Measurements from ENCODE around the gene CDK2.

Gene CDK2

DNA sequence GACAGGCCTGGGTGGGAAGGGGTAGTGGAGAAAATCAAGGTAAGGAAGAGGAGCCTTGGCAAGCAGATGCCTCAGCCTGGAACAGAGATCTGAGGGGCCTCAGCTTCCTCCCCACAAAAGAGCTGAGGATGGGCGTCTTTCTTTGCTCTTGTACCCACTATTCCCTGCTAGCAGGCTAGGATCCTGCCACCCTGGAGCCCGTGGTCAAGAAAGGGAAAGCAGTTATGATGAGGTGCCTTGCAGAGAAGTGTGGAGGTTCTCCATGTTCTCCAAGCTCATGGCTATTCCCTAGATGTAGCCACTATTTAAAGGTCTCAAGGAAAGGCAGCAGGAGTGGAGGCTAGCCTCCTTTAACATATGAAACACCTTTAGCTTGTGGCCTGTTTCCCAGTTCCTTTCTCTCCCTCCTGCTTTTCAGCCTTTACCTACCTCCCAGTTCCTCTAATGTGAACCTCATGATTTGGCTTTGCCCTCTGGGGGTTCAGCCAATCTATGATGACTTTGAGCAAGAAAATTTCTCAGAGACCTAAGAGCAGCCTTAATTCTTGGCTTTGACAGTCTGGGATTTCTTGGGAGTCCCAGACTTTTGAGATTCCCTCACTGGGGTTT lies 55.4 kb downstream of the CDK2 start:
- Histone ChIP-seq H3K9me3 (ENCODE audit: severe bottlenecking) (no peaks in the 10 kb centered on the region), H3K27ac (ENCODE audit: poor library complexity, severe bottlenecking) (no peak overlapping the region), H3K36me3 (ENCODE audit: low read depth) (peaks cover 3% of the 10 kb centered on the region; the same call in 1 of the 2 replicates), H3K27me3 (ENCODE audit: insufficient read depth, poor library complexity, severe bottlenecking) (no peaks in the 10 kb centered on the region), H3K4me3 (ENCODE audit: severe bottlenecking) (no peak overlapping the region), H3K4me1 (ENCODE audit: insufficient read depth, poor library complexity, severe bottlenecking) (no peaks in the 10 kb centered on the region)
- no peak; the same call in 2 of the 3 replicates for ATAC-seq (ENCODE audit: low read depth)
- DNase-seq (ENCODE audit: low spot score), result no peak
- TF ChIP-seq, protein P1, sequence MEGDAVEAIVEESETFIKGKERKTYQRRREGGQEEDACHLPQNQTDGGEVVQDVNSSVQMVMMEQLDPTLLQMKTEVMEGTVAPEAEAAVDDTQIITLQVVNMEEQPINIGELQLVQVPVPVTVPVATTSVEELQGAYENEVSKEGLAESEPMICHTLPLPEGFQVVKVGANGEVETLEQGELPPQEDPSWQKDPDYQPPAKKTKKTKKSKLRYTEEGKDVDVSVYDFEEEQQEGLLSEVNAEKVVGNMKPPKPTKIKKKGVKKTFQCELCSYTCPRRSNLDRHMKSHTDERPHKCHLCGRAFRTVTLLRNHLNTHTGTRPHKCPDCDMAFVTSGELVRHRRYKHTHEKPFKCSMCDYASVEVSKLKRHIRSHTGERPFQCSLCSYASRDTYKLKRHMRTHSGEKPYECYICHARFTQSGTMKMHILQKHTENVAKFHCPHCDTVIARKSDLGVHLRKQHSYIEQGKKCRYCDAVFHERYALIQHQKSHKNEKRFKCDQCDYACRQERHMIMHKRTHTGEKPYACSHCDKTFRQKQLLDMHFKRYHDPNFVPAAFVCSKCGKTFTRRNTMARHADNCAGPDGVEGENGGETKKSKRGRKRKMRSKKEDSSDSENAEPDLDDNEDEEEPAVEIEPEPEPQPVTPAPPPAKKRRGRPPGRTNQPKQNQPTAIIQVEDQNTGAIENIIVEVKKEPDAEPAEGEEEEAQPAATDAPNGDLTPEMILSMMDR (IDR thresholded peaks at IDR 0.05; ENCODE audit: poor library complexity, severe bottlenecking), result no peak

Data from RWPE2 (cell line).